ENCODE measurements around the gene PDHB.
"Not testable (repeated sequence)": the region's sequence is repeated elsewhere in the genome, so short reads cannot be mapped to it uniquely, and the experiment has no call there.

Gene PDHB

DNA sequence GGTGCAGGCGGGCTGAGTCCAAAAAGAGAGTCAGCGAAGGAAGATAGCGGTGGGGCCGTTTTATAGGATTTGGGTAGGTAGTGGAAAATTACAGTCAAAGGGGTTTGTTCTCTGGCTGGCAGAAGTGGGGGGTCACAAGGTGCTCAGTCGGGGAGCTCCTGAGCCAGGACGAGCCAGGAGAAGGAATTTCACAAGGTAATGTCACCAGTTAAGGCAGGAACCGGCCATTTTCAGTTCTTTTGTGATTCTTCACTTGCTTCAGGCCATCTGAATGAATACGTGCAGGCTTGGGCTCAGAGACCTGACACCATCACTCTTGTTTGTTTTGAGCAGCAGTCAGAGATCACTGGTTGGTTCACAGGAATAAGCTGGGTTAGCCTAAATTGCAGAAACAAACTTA lies 3.6 kb upstream of the PDHB start:
- DNase-seq (ENCODE audit: low spot score) = not testable (repeated sequence)

DNA sequence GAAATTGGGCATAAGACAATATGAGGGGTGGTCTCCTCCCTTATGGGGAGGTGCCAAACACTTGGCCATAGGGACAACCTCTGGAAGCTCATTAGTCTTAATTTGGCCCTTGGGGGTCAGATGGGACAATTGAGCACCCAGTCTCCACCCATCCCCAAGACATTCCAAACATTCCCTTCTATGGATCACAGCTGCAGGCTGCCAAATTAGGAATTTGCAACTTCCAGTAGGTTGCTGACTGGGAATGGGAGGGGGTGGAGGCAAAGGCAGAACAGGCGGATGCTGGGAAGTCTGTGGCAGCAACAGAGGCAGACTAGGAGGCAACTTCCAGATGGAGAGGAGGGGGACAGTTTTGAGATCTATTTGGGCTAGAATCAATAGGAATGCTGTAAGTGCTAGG lies 1.4 kb upstream of the PDHB start:
- DNase-seq (ENCODE audit: low spot score) = no peak

GRCh38 chr3:58434511-58434910 lies 879 bp upstream of the PDHB start:
- DNase-seq (ENCODE audit: low spot score) = no peak

DNA sequence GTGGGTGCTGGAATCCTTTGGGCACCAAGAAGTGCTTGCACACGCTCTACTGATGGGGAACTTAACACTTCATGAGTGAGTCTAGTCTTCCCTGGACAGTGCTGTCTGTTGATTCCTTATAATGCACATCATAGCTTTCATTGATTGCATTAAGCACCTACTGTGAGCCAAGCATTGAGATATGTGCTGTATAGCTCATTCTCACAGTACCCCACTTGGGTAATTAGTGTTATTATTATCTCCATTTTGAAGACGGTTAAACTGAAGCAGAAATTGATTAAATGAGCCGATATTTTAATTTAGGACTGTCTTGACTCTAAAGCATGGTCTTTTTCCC lies 504 bp upstream of the PDHB start:
- DNase-seq (ENCODE audit: low spot score) = no peak

DNA sequence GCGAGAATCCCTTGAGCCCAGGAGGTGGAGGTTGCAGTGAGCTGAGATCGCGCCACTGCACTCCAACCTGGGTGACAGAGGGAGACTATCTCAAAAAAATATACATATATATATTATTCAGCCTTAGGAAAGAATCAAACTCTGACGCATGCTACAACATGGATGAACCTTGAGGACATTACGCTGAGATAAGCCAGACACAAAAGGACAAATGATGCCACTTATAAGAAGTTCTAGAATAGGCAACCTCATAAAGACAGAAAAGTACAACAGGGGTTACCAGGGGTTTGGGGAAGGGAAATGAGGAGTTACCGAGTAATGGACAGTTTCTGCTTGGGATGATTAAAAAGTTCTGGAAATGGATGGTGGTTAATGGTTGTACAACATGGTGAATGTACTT lies 727 bp downstream of the PDHB start:
- DNase-seq (ENCODE audit: low spot score) = no peak

DNA sequence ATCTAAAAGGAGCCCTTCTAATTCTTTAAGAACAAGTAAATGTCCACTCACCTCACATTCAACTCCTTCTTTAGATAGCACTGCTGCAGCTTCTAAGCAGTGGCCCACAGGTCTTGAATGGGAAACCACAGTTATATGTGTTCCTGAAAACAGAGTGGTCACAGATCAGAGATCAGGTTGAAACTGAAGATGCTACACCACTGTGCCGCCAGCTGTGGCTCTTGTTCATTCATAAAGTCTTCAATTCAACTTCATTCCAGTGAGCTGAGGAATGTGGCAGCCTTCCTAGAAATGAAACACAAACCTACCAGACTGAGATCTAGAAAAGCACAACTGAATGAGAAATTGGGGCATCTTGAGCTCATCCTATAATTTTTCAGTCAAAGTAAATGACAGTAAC lies 4.0 kb downstream of the PDHB start:
- DNase-seq (ENCODE audit: low spot score) = no peak

DNA sequence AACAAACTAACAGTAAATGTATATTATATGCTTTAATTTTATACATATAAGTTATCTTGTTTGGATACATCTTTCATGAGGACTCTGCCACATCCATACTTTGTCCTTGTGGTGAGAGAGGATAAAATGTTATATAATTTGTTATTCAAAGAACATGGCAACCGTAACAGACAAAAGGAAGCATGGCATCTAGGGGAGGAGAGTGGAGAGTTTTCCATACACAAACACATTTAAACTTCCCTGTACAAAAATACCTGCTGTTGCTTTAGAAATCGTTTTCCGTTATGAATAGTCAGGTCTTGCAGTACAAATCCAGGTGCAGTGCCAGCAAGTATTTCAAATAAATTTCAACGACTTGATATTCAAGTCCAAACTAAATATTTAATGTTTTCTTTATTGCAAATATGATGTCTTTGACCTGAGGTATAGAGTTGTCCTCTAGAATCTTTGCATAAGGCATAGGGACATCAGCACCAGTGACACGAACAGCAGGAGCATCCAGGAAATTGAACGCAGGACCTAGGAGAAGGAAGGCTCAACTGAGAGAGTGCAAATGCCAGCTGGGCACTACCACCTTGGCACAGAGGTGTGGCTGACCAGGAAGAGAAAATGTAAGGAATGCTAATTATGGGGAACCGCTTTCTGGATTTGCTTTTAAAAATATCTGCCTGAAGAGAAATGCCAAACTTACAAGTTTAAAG lies 5.8 kb downstream of the PDHB start:
- DNase-seq (ENCODE audit: low spot score) = no peak

DNA sequence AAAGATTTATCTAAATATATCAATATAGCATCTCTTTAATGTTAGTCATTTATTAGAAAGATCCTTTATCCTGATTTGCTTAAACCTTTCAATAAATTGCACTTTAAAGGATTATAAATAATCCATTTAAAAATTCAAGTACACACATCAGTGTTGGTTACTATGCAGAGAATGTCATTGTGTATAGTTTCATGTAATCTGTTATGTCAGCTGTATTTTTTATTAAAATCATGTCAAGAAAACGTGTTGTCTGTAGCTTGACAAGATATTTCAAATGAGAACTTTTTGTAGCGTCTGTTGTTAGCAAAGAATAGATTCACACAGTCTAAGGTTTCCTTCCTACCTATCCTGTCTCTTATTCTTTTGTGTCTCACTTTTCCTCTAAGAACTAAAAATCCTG lies 7.8 kb downstream of the PDHB start:
- DNase-seq (ENCODE audit: low spot score) = no peak

DNA sequence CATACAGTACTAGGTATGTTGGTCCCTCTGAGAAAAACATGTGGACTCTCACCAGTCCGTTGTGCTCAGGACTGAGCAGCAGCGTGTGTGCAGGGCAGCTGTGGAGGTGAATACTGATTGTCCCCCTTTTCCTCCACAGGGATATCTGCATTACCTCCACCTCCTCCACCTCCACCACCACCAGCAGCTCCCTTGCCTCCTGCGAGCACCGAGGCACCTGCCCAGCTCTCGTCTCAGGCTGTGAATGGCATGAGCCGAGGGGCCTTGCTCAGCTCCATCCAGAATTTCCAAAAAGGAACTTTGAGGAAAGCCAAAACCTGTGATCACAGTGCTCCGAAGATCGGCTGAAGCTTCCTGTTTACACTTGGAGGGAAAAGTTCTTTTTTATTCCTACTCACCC lies 9.0 kb downstream of the PDHB start:
- no peak for DNase-seq (ENCODE audit: low spot score)

DNA sequence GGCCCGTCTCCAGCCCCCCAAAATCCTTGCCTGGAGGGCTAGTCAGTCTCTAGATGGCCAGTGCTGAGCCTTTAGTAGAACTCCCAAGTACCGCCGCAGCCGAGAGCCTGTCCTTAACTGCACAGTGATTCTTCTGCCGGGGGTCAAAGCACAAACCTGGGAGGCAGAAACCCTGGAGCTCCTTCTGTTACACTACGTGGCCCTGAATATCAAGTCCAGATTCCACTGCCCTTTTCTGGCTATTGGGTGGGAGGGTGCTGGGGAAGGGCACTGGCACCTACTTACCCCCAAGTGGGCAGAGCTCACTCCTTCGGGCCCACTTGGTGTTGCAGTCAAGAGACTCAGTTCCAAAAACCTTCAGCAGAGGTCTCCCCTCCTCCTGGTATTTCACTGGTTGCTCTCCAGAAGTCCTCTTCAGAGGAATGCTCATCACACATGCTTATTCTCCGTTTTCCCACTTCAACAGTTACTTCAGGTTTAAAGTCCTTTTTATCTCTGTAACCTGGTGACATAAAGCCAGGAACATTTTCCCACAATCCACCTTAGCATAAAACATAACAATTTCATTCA lies 10.8 kb downstream of the PDHB start:
- DNase-seq (ENCODE audit: low spot score) = no peak

DNA sequence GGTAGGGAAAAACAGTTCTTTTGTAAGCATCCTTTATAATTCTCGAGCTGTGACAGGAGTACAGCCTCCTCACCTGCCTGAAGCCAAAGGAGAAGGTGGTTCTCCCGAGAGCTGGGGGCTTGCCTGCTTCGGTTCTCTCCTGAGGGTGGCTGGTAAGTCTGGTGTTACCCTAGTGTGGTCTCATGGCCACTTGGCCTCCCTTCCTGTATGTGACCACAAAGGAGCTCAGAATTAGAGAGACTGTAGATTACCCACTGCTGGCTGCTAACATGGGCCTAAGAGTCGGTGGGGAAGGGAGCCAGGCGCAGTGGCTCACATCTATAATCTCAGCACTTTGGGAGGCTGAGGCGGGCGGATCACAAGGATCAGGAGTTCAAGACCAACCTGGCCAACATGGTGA lies 12.6 kb downstream of the PDHB start:
- DNase-seq (ENCODE audit: low spot score) = no peak

DNA sequence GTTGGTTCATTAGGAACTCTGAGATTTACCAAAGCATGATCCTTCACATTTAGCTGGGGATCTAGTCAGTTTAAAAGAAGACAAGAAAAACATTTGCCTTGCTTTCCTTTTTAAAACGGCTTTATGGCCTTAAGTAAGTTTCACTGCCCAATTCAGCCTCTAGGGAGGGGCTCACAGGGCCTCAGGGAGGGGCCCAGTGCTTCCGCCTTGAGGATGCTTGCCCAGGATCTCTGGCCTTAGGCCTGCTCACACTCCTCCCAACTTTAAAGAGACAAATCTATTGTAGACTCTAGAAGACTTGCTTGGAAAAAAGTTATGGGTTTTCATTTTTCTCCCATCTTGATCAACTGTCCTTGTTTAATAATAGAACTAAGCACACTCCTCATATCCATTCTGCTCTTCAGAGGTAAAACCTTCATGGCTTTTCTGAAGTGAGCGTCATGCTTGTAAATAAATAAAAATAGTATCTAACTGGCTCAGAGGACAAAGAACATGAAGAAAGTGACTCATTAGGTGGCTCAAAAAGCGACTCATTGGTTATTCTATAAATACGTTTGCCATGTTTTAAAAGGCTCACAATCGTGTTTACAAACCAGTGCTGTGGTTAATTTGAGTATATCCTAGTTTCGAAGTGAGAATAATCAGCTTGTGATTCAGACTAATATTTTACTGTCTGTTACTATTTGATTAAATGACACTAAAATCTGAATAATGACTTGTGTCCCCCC lies 13.7 kb downstream of the PDHB start:
- no peak for DNase-seq (ENCODE audit: low spot score)

- DNase-seq (ENCODE audit: low spot score) = no peak
Observed at GRCh38 chr3:58418227-58418626, 15.4 kb downstream of the PDHB start.

- DNase-seq (ENCODE audit: low spot score) = no peak
Observed at GRCh38 chr3:58417075-58417474, 16.6 kb downstream of the PDHB start.

GRCh38 chr3:58416191-58416590 lies 17.4 kb downstream of the PDHB start:
- DNase-seq (ENCODE audit: low spot score) = no peak

GRCh38 chr3:58414538-58415197 lies 19.0 kb downstream of the PDHB start:
- DNase-seq (ENCODE audit: low spot score) = peak; percentile 63

GRCh38 chr3:58411851-58412830 lies 21.5 kb downstream of the PDHB start:
- no peak for DNase-seq (ENCODE audit: low spot score)

- DNase-seq (ENCODE audit: low spot score) = no peak
Observed at GRCh38 chr3:58411036-58411435, 22.6 kb downstream of the PDHB start.

GRCh38 chr3:58409663-58410062 lies 24.0 kb downstream of the PDHB start:
- no peak for DNase-seq (ENCODE audit: low spot score)

GRCh38 chr3:58408906-58409305 lies 24.7 kb downstream of the PDHB start:
- no peak for DNase-seq (ENCODE audit: low spot score)

DNA sequence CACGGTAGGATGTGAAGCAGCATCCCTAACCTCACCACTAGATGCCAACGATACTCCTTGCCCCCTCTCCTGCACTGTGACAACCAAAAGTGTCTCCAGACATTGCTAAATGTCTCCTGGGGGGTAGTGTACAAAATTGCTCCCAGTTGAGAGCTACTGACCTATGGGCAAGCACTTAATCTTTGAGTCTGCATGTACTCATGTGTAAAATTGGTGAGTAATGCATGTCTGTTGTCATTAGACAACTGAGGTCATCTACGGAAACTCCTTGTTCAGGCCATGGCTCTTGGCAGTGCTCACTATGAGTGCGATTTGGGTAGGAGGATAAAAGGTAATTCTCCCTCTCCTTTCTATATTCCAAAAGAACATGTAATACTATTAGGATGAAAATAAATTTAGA lies 29.2 kb downstream of the PDHB start:
- DNase-seq (ENCODE audit: low spot score) = no peak

DNA sequence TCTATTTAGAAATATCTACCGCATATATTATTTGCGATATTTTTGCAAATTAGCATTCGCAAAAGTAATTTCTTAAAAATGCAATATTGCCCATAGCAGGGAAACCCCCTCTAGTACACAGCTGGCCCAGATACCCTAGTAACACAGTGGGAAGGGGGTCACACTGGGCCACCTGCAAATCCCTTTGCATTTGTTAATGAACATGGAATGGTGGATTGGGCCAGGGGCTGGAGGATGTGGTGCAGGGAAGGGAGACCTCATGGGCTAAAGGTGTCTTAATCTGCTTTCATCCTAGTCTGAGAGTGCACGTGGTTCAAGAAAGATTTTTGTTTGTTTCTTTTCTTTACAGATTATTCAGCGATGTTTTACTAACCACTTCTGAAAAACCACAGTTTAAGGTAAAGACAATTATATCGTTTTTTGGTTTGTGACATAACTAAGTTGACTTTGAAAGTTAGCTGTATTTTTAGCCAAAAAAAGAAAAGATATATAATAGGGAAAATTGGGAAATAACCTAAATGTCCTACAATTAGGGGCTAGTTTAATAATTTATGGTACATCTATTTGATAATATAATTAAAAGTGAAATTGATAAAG lies 30.0 kb downstream of the PDHB start:
- no peak for DNase-seq (ENCODE audit: low spot score)
